Stomach smooth muscle (tissue), 2 donors: ENCODE data around the gene SLCO2B1.

Experiments
- H3K27ac ChIP-seq: one replicate; pipeline ENCODE4 v1.7.0; 2013; ENCODE audit warnings: mild to moderate bottlenecking, low read length, inconsistent platforms
- H3K27me3 ChIP-seq, 2 donors: one replicate each; pipeline ENCODE4 v1.7.0; 2013; ENCODE audit warnings: low read length in 2 of 2; ENCODE audit not compliant: insufficient read depth in 2 of 2, control insufficient read depth in 1 of 2
- H3K36me3 ChIP-seq, 2 donors: one replicate each; pipeline ENCODE4 v1.7.0; 2013; ENCODE audit warnings: low read length in 2 of 2; ENCODE audit not compliant: control insufficient read depth in 2 of 2, insufficient read depth in 2 of 2
- H3K4me1 ChIP-seq: one replicate; pipeline ENCODE4 v1.7.0; 2013; ENCODE audit warnings: low read length; ENCODE audit not compliant: control insufficient read depth, insufficient read depth
- H3K4me3 ChIP-seq, 2 donors: one replicate each; pipeline ENCODE4 v1.7.0; 2013; ENCODE audit warnings: low read length in 2 of 2
- H3K9ac ChIP-seq, 2 donors: one replicate each; pipeline ENCODE4 v1.7.0; 2013; ENCODE audit warnings: low read length in 2 of 2, mild to moderate bottlenecking in 1 of 2
- H3K9me3 ChIP-seq, 2 donors: one replicate each; pipeline ENCODE4 v1.7.0; 2013; ENCODE audit warnings: low read length in 2 of 2; ENCODE audit not compliant: control insufficient read depth in 2 of 2
- donor health status: healthy.
- donor health status: Pancreatic carcinoma.

SLCO2B1 gene

DNA sequence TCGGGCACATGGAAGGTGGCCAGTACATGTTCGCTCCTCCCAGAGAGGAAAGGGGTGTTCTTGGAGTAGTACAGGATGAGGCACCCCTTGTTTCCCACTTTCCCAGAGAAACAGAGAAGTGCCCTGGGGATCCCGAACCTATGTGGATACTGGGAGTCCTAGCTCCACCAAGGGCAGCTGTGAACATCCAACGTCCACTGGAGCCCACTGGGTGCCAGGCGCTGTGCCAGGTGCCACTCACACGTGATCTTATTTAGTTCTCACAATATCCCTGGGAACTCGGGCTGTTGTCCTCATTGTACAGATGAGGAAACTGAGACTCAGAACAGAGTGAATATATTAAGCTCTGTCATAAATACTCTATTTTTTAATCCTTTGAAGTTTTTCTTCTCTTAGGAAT, 12.0 kb downstream of the SLCO2B1 start:
- Histone ChIP-seq H3K9me3 (peaks cover 0 to 9% of the 10 kb centered on the region in 2 donors), H3K27ac (no peak overlapping the region), H3K4me3 (no peak overlapping the region), H3K27me3 (no peaks in the 10 kb centered on the region), H3K4me1 (peaks cover 2% of the 10 kb centered on the region), H3K36me3 (no peaks in the 10 kb centered on the region), H3K9ac (no peak overlapping the region)

- H3K27ac ChIP-seq: no peak overlapping the region
- no peak overlapping the region for H3K9ac ChIP-seq
- peaks cover 0 to 9% of the 10 kb centered on the region in 2 donors for H3K9me3 ChIP-seq
- H3K4me3 ChIP-seq: no peak overlapping the region
- H3K36me3 ChIP-seq: no peaks in the 10 kb centered on the region
- no peaks in the 10 kb centered on the region for H3K27me3 ChIP-seq
- peaks cover 2% of the 10 kb centered on the region for H3K4me1 ChIP-seq
Measured at GRCh38 chr11:75163921-75164849, 13.3 kb downstream of the SLCO2B1 start.

- peaks cover 0 to 4% of the 10 kb centered on the region in 2 donors for H3K9me3 ChIP-seq
- peaks cover 0 to under 1% of the 10 kb centered on the region in 2 donors for H3K27me3 ChIP-seq
- peaks cover 2% of the 10 kb centered on the region for H3K4me1 ChIP-seq
- H3K27ac ChIP-seq: no peak overlapping the region
- H3K9ac ChIP-seq: no peak overlapping the region
- no peak overlapping the region for H3K4me3 ChIP-seq
- no peaks in the 10 kb centered on the region for H3K36me3 ChIP-seq
Measured at GRCh38 chr11:75165721-75166120, 14.8 kb downstream of the SLCO2B1 start.

- H3K4me3 ChIP-seq: no peak overlapping the region
- H3K9ac ChIP-seq: no peak overlapping the region
- no peaks in the 10 kb centered on the region for H3K36me3 ChIP-seq
- H3K27me3 ChIP-seq: peaks cover 4 to 5% of the 10 kb centered on the region in 2 donors
- H3K9me3 ChIP-seq: no peaks in the 10 kb centered on the region
- H3K27ac ChIP-seq: no peak overlapping the region
- peaks cover 1% of the 10 kb centered on the region for H3K4me1 ChIP-seq
Measured at GRCh38 chr11:75166791-75167190, 15.9 kb downstream of the SLCO2B1 start.

DNA sequence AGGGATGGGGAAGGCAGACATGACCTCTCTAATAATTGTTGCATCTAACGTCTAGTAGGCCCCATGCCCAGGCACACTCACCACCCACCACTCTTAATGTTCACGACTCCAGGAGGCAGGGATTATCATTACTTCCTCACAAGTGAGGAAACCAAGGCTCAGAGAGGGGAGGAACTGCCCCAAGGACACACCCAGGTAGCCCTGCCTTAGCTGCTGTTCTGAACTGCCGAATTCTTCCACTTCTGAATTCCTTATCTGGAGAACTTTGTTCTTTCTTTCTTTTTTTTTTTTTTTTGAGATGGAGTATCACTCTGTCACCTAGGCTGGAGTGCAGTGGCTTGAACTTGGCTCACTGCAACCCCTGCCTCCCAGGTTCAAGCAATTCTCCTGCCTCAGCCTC, 16.7 kb downstream of the SLCO2B1 start:
- H3K27me3 ChIP-seq: peaks cover 4 to 5% of the 10 kb centered on the region in 2 donors
- H3K9ac ChIP-seq: no peak overlapping the region
- no peak overlapping the region for H3K27ac ChIP-seq
- H3K9me3 ChIP-seq: no peaks in the 10 kb centered on the region
- H3K4me1 ChIP-seq: no peaks in the 10 kb centered on the region
- no peak overlapping the region for H3K4me3 ChIP-seq
- no peaks in the 10 kb centered on the region for H3K36me3 ChIP-seq

GRCh38 chr11:75169101-75169885, 18.4 kb downstream of the SLCO2B1 start:
- Histone ChIP-seq H3K36me3 (no peaks in the 10 kb centered on the region), H3K4me1 (no peaks in the 10 kb centered on the region), H3K9me3 (no peaks in the 10 kb centered on the region), H3K27ac (no peak overlapping the region), H3K27me3 (peaks cover 4 to 5% of the 10 kb centered on the region in 2 donors), H3K4me3 (no peak overlapping the region), H3K9ac (no peak overlapping the region)

- Histone ChIP-seq H3K9ac (no peak overlapping the region), H3K4me3 (no peak overlapping the region), H3K27me3 (peaks cover 4 to 5% of the 10 kb centered on the region in 2 donors), H3K36me3 (no peaks in the 10 kb centered on the region), H3K9me3 (no peaks in the 10 kb centered on the region), H3K27ac (no peak overlapping the region), H3K4me1 (no peaks in the 10 kb centered on the region)
Measured at GRCh38 chr11:75170516-75171201, 19.8 kb downstream of the SLCO2B1 start.

- H3K9ac ChIP-seq: no peak overlapping the region
- H3K27ac ChIP-seq: no peak overlapping the region
- no peak overlapping the region for H3K4me3 ChIP-seq
- H3K9me3 ChIP-seq: no peaks in the 10 kb centered on the region
- H3K4me1 ChIP-seq: no peaks in the 10 kb centered on the region
- no peaks in the 10 kb centered on the region for H3K36me3 ChIP-seq
- peaks cover 4 to 5% of the 10 kb centered on the region in 2 donors for H3K27me3 ChIP-seq
Measured at GRCh38 chr11:75173336-75173735, 22.4 kb downstream of the SLCO2B1 start.

DNA sequence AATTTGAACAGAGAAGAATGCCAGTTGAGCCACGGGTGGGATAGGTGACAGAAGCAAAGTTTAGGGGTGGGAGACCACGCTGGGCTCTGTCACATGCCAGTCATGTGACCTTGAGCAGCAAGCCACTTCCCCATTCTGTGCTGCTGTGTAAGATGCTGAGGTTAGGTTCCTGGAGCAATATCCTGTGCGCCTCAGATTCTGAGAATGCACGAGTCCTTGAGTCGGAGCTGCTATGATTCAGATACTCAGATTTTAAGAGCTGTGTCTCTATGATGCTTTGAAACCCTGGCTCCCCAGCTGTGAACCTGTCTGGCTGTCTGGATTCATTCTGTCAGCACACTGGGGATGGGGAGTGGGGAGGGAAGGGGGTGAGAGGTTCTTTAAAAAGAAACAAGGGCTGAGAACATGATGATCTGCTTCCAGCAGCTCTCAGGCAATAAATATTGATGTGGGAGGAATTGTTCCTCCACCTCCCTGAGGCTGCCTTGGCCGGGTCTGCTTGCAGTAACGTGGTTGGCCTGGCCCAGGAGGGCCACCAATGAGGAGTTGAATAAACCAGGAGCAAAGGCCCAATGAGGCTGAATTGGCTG, 24.0 kb downstream of the SLCO2B1 start:
- Histone ChIP-seq H3K27me3 (peaks cover 4 to 5% of the 10 kb centered on the region in 2 donors), H3K36me3 (no peaks in the 10 kb centered on the region), H3K27ac (no peak overlapping the region), H3K9me3 (no peaks in the 10 kb centered on the region), H3K9ac (no peak overlapping the region), H3K4me1 (no peaks in the 10 kb centered on the region), H3K4me3 (no peak overlapping the region)

- Histone ChIP-seq H3K36me3 (no peaks in the 10 kb centered on the region), H3K27ac (no peak overlapping the region), H3K4me1 (peaks cover 6% of the 10 kb centered on the region), H3K9me3 (no peaks in the 10 kb centered on the region), H3K4me3 (no peak overlapping the region), H3K9ac (no peak overlapping the region), H3K27me3 (no peaks in the 10 kb centered on the region)
Measured at GRCh38 chr11:75182664-75183063, 31.8 kb downstream of the SLCO2B1 start.
